ENCODE measurements around the gene SPINT3. TPM values are rescaled to one million over a fixed set of nuclear protein-coding genes. Genes with fewer than 3 reads are reported as not detected.
"Not testable (repeated sequence)": the region's sequence is repeated elsewhere in the genome, so short reads cannot be mapped to it uniquely, and the experiment has no call there.

SPINT3 gene
- total RNA-seq, 1 donor from 2014 or later = not detected

DNA sequence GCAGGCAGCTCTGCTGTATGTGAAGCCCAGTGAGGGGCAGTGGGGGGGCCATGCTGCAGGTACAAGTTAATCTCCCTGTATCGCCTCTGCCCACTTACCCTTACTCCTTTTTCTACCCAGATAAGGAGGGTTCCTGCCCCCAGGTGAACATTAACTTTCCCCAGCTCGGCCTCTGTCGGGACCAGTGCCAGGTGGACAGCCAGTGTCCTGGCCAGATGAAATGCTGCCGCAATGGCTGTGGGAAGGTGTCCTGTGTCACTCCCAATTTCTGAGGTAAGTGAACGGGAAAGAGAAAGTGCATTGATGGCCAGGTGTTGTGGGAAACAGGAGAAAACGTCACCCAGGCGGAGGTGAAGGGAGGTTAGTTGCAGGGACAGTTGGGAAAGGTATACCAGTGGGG, 35.6 kb downstream of the SPINT3 start:
- H3K36me3 Mint-ChIP-seq (ENCODE audit: low read depth) = no peaks in the 10 kb centered on the region
- H3K9me3 Mint-ChIP-seq (ENCODE audit: low read depth) = no peaks in the 10 kb centered on the region
- TF ChIP-seq, protein P1, sequence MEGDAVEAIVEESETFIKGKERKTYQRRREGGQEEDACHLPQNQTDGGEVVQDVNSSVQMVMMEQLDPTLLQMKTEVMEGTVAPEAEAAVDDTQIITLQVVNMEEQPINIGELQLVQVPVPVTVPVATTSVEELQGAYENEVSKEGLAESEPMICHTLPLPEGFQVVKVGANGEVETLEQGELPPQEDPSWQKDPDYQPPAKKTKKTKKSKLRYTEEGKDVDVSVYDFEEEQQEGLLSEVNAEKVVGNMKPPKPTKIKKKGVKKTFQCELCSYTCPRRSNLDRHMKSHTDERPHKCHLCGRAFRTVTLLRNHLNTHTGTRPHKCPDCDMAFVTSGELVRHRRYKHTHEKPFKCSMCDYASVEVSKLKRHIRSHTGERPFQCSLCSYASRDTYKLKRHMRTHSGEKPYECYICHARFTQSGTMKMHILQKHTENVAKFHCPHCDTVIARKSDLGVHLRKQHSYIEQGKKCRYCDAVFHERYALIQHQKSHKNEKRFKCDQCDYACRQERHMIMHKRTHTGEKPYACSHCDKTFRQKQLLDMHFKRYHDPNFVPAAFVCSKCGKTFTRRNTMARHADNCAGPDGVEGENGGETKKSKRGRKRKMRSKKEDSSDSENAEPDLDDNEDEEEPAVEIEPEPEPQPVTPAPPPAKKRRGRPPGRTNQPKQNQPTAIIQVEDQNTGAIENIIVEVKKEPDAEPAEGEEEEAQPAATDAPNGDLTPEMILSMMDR (IDR thresholded peaks at IDR 0.05) = no peak
- H3K4me1 Mint-ChIP-seq (ENCODE audit: low read depth) = no peaks in the 10 kb centered on the region
- no peak for DNase-seq (ENCODE audit: low spot score)
- peaks cover 32% of the 10 kb centered on the region for H3K27me3 Mint-ChIP-seq (ENCODE audit: low read depth)
- H3K27ac Mint-ChIP-seq (ENCODE audit: unreplicated experiment) = no peak overlapping the region
- no peak overlapping the region for H3K4me3 Mint-ChIP-seq (ENCODE audit: unreplicated experiment)

GRCh38 chr20:45477530-45478148, 37.8 kb downstream of the SPINT3 start:
- not testable (repeated sequence) for H3K27ac Mint-ChIP-seq (ENCODE audit: unreplicated experiment); DNase-seq (ENCODE audit: low spot score); H3K36me3 Mint-ChIP-seq (ENCODE audit: low read depth); H3K9me3 Mint-ChIP-seq (ENCODE audit: low read depth); H3K4me3 Mint-ChIP-seq (ENCODE audit: unreplicated experiment); H3K4me1 Mint-ChIP-seq (ENCODE audit: low read depth)
- H3K27me3 Mint-ChIP-seq (ENCODE audit: low read depth) = peaks cover 19% of the 10 kb centered on the region

DNA sequence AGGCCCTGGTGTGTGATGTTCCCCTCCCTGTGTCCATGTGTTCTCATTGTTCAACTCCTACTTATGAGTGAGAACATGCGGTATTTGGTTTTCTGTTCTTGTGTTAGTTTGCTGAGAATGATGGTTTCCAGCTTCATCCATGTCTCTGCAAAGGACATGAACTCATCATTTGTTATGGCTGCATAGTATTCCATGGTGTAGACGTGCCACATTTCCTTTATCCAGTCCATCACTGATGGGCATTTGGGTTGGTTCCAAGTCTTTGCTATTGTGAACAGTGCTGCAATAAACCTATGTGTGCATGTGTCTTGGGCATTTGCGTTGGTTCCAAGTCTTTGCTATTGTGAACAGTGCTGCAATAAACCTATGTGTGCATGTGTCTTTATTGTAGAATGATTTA, 43.1 kb downstream of the SPINT3 start:
- not testable (repeated sequence) for H3K27ac Mint-ChIP-seq (ENCODE audit: unreplicated experiment); H3K9me3 Mint-ChIP-seq (ENCODE audit: low read depth); H3K36me3 Mint-ChIP-seq (ENCODE audit: low read depth); DNase-seq (ENCODE audit: low spot score); H3K4me3 Mint-ChIP-seq (ENCODE audit: unreplicated experiment)
- H3K4me1 Mint-ChIP-seq (ENCODE audit: low read depth) = peaks cover 15% of the 10 kb centered on the region
- H3K27me3 Mint-ChIP-seq (ENCODE audit: low read depth) = peaks cover 27% of the 10 kb centered on the region

DNA sequence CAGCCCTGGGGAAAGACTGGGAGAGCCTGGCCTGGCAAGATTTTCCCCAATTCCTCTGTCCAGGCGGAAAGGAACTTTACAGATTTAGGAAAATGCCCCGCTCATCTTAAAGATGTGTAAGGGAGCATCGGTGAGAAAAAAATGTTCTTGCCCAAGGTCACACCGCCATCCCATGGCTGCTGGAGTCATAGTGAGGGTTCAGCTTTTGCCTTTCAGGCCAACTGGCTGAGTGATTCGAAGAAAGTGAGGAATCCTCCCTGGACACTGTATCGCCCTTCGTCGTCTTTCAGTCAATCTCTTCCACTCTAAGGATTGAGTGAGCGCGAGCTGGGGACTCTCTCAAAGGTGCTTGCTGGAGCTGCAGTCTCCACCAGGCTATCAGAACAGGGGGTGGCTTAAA, 44.5 kb downstream of the SPINT3 start:
- Mint-ChIP-seq H3K4me1 (ENCODE audit: low read depth) (peaks cover 15% of the 10 kb centered on the region), H3K4me3 (ENCODE audit: unreplicated experiment) (peak overlapping the region; percentile 64), H3K27me3 (ENCODE audit: low read depth) (peaks cover 37% of the 10 kb centered on the region), H3K9me3 (ENCODE audit: low read depth) (peaks cover 8% of the 10 kb centered on the region), H3K36me3 (ENCODE audit: low read depth) (peaks cover 2% of the 10 kb centered on the region), H3K27ac (ENCODE audit: unreplicated experiment) (no peak overlapping the region)
- no peak for DNase-seq (ENCODE audit: low spot score)
- TF ChIP-seq, protein P1 (IDR thresholded peaks at IDR 0.05) = peak; percentile 45

GRCh38 chr20:45470262-45470931, 45.0 kb downstream of the SPINT3 start:
- no peak overlapping the region for H3K27ac Mint-ChIP-seq (ENCODE audit: unreplicated experiment)
- H3K27me3 Mint-ChIP-seq (ENCODE audit: low read depth) = peaks cover 41% of the 10 kb centered on the region
- peaks cover 2% of the 10 kb centered on the region for H3K36me3 Mint-ChIP-seq (ENCODE audit: low read depth)
- peak overlapping the region; percentile 64 for H3K4me3 Mint-ChIP-seq (ENCODE audit: unreplicated experiment)
- DNase-seq (ENCODE audit: low spot score) = no peak
- TF ChIP-seq, protein P1 (IDR thresholded peaks at IDR 0.05) = no peak
- peaks cover 8% of the 10 kb centered on the region for H3K9me3 Mint-ChIP-seq (ENCODE audit: low read depth)
- peaks cover 15% of the 10 kb centered on the region for H3K4me1 Mint-ChIP-seq (ENCODE audit: low read depth)

DNA sequence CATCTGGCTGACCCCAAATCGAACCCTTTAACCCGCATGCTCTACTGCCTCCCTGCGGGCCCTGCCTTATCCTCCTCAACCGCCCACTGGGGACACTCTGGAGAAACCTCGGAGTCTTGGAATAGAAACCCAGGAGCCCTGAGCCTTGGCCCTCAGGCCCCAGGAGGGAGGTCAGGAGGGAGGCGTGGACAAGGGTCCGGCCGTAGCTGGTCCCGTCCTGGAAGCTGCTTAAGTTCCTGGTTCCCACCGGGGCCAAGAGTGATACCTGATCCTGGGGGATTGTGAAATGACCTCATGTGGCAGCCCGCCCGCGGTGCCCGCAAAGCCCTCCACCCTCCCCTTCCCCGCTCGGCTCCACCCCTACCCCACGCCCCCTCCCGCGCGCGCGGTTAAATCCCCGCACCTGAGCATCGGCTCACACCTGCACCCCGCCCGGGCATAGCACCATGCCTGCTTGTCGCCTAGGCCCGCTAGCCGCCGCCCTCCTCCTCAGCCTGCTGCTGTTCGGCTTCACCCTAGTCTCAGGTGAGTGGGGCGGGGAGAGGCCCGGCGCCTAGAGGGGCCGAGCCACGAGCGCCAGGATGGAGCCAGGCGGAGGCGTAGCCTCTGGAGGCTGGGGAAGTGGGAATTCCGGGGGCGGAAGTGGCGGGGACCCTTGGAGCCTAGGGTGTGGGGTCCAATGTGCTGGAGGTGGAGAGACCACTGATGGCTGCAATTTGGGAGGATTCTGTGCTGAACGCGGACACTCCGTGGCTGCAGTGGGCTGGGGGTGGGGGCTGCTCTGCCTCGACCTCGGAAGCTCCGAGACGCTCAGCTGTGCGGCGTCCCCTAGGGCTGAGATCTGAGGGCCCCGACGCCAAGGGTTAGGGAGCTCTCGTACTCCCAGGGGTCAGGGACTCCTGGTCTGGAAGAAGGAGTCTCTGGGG, 45.8 kb downstream of the SPINT3 start, which contains the start of gene WFDC2:
WFDC2 (plus strand) TSS at position 418 of the 926 bp plus-strand sequence; CDS start at position 447, 29 bp downstream.
- Mint-ChIP-seq H3K9me3 (ENCODE audit: low read depth) (peaks cover 8% of the 10 kb centered on the region), H3K27me3 (ENCODE audit: low read depth) (peaks cover 42% of the 10 kb centered on the region), H3K27ac (ENCODE audit: unreplicated experiment) (no peak within 1 kb of the TSS), H3K4me3 (ENCODE audit: unreplicated experiment) (peak within 1 kb of the TSS; percentile 64), H3K4me1 (ENCODE audit: low read depth) (peaks cover 15% of the 10 kb centered on the region), H3K36me3 (ENCODE audit: low read depth) (peaks cover 2% of the 10 kb centered on the region)
- DNase-seq (ENCODE audit: low spot score) = no peak
- TF ChIP-seq, protein P1 (IDR thresholded peaks at IDR 0.05) = no peak
